A549 (cell line): Measurements from ENCODE around the gene CBLN1. TPM values are rescaled to one million over a fixed set of nuclear protein-coding genes. Genes with fewer than 3 reads are reported as not detected.

ENCODE experiments used
- ATAC-seq, 2 experiments: fragments of 200-7000 bp in 1 of 2; fragments of >200 bp in 1 of 2; cut with Nextera tagmentation in 1 of 2; cut with Tn5 transposase in 1 of 2; 3 replicates each; pipeline versions ENCODE4 v1.8.0 to v1.9.1; 2018 to 2020; ENCODE audit warnings: mild to moderate bottlenecking in 1 of 2, moderate library complexity in 1 of 2
- CTCF ChIA-PET: fragments of 300-600 bp; sonication (Branson Sonifier 250); formaldehyde crosslinking; extraction: SDS; loops from one replicate; lab custom pipeline; 2021; ENCODE audit warnings: antibody characterized with exemption, inconsistent platforms; lab: Yijun Ruan, JAX
- POLR2A ChIA-PET: fragments of 350-600 bp; formaldehyde crosslinking; extraction: SDS; loops from one replicate; lab custom pipeline; 2021; ENCODE audit warnings: antibody characterized with exemption, inconsistent platforms; lab: Yijun Ruan, JAX
- DNase-seq, 2 experiments: peaks; one replicate each; pipeline versions ENCODE4 v3.0.0 to v3.0.0-alpha.2; 2011 to 2016; ENCODE audit warnings: low read depth in 1 of 2, low spot score in 1 of 2
- FAIRE-seq: peaks from 2 replicates; lab custom pipeline; 2011; peaks lifted over from hg19 to GRCh38; lab: Jason Lieb, UNC
- H3K27ac ChIP-seq, 2 experiments: fragments of >200 bp; sonication (Bioruptor Twin); formaldehyde crosslinking; 3 replicates each; pipeline ENCODE4 v1.5.1; 2016 to 2017
- H3K4me1 ChIP-seq: fragments of >200 bp; sonication (Bioruptor Twin); formaldehyde crosslinking; 3 replicates; pipeline ENCODE4 v1.6.1; 2016
- H3K4me2 ChIP-seq: fragments of >200 bp; sonication (Bioruptor Twin); formaldehyde crosslinking; 3 replicates; pipeline ENCODE4 v1.6.1; 2016
- H3K4me3 ChIP-seq: fragments of >200 bp; sonication (Bioruptor Twin); formaldehyde crosslinking; 3 replicates; pipeline ENCODE4 v1.5.1; 2016
- H3K9me3 ChIP-seq: fragments of >200 bp; sonication (Bioruptor Twin); formaldehyde crosslinking; 3 replicates; pipeline ENCODE4 v1.6.1; 2016
- CBX8 ChIP-seq: fragments of 200-600 bp; sonication (generic); IDR thresholded peaks from 2 replicates; pipeline ENCODE4 v1.6.1; 2016
- CEBPB ChIP-seq, 2 experiments: fragments of >200 bp in 1 of 2; sonication (Bioruptor Twin) in 1 of 2; formaldehyde crosslinking in 1 of 2; IDR thresholded peaks; 2 replicates each; pipeline ENCODE4 v1.6.1; 2012 to 2016
- EHMT2 ChIP-seq: fragments of 200-600 bp; sonication (generic); IDR thresholded peaks from 2 replicates; pipeline ENCODE4 v1.6.1; 2016; ENCODE audit warnings: antibody characterized with exemption, low read depth, mild to moderate bottlenecking, moderate library complexity
- HDAC2 ChIP-seq: fragments of 200-600 bp; sonication (generic); IDR thresholded peaks from 2 replicates; pipeline ENCODE4 v1.6.1; 2016
- HEYL ChIP-seq: fragments of 250-450 bp; sonication (Bioruptor Pico); IDR thresholded peaks from 2 replicates; pipeline ENCODE4 v1.8.0; 2021; ENCODE audit warnings: mild to moderate bottlenecking, moderate library complexity
- HOXA7 ChIP-seq: fragments of 250-450 bp; sonication (Bioruptor Pico); IDR thresholded peaks from 2 replicates; pipeline ENCODE4 v1.5.0; 2020; ENCODE audit warnings: mild to moderate bottlenecking, moderate library complexity
- HOXB13 ChIP-seq: fragments of 250-450 bp; sonication (Bioruptor Pico); IDR thresholded peaks from 2 replicates; pipeline ENCODE4 v1.5.0; 2020; ENCODE audit warnings: low read depth, mild to moderate bottlenecking, moderate library complexity
- JUN ChIP-seq, 2 experiments: fragments of >200 bp; sonication (Bioruptor Twin); formaldehyde crosslinking; IDR thresholded peaks; 2 replicates in 1 of 2; 3 replicates in 1 of 2; pipeline ENCODE4 v1.6.1; 2016 to 2017
- MAFK ChIP-seq: fragments of 450-650 bp; IDR thresholded peaks from 2 replicates; pipeline ENCODE4 v1.6.1; 2014; ENCODE audit not compliant: partially characterized antibody
- MAZ ChIP-seq: fragments of 150-350 bp; IDR thresholded peaks from 2 replicates; pipeline ENCODE4 v1.6.1; 2014; ENCODE audit warnings: antibody characterized with exemption, low read depth, low read length, borderline replicate concordance
- NR3C1 ChIP-seq: fragments of >200 bp; sonication (Bioruptor Twin); formaldehyde crosslinking; IDR thresholded peaks from 3 replicates; pipeline ENCODE4 v1.6.1; 2017
- PHF8 ChIP-seq: fragments of 200-600 bp; sonication (generic); IDR thresholded peaks from 2 replicates; pipeline ENCODE4 v1.6.1; 2016; ENCODE audit warnings: low read depth, mild to moderate bottlenecking, antibody characterized with exemption, moderate library complexity, borderline replicate concordance
- POLR2A ChIP-seq: IDR thresholded peaks from 2 replicates; pipeline ENCODE4 v1.6.1; 2012; ENCODE audit warnings: mild to moderate bottlenecking, low read length
- POLR2AphosphoS2 ChIP-seq: conservative IDR thresholded peaks from 2 replicates; pipeline ENCODE4 v1.6.1; 2012; ENCODE audit warnings: low read length, improper control_type of control experiment, inconsistent platforms
- RARB ChIP-seq: fragments of 250-450 bp; sonication (Bioruptor Pico); IDR thresholded peaks from 2 replicates; pipeline ENCODE4 v1.8.0; 2021; ENCODE audit warnings: mild to moderate bottlenecking, moderate library complexity
- RFX5 ChIP-seq: fragments of 450-650 bp; IDR thresholded peaks from 2 replicates; pipeline ENCODE4 v1.7.1; 2014; ENCODE audit warnings: antibody characterized with exemption, mild to moderate bottlenecking, moderate library complexity
- SMC3 ChIP-seq: fragments of >200 bp; sonication (Bioruptor Twin); formaldehyde crosslinking; IDR thresholded peaks from 3 replicates; pipeline ENCODE4 v1.6.1; 2018; ENCODE audit warnings: inconsistent platforms
- TP53 ChIP-seq: fragments of 250-450 bp; sonication (Bioruptor Pico); IDR thresholded peaks from 2 replicates; pipeline ENCODE4 v1.5.0; 2021; ENCODE audit warnings: mild to moderate bottlenecking, moderate library complexity
- ZFP36 ChIP-seq: fragments of 450-650 bp; IDR thresholded peaks from 2 replicates; pipeline ENCODE4 v1.6.1; 2014; ENCODE audit warnings: borderline replicate concordance; ENCODE audit not compliant: partially characterized antibody
- WGBS: methylation state at CpG from one replicate; pipeline ENCODE4 v1.1.6; 2017; ENCODE audit errors: missing lambda C conversion rate; 5-methylcytosine and 5-hydroxymethylcytosine counted together
- polyA plus RNA-seq, 4 experiments: library from polyadenylated mRNA; depleted of rRNA in 3 of 4; stranded (reverse); fragments of >200 nt; fragmentation: RNase III in 1 of 4; extraction: RNeasy Plus Mini Kit Qiagen cat#74134 plus additional on column Dnase treatment in 1 of 4; gene quantifications; 2 replicates in 3 of 4; 3 replicates in 1 of 4; pipeline ENCODE4 v1.2.3, GENCODE V29; 2011 to 2017
- TF ChIP-seq, protein P1 (sequence below): fragments of 250-450 bp; sonication (Bioruptor Pico); IDR thresholded peaks from 2 replicates; pipeline ENCODE4 v1.5.0; 2021; ENCODE audit warnings: mild to moderate bottlenecking, moderate library complexity, borderline replicate concordance
- TF ChIP-seq, protein P2 (sequence below): fragments of >200 bp; sonication (Bioruptor Twin); formaldehyde crosslinking; IDR thresholded peaks from 3 replicates; pipeline ENCODE4 v1.5.1; 2016

Gene CBLN1
- polyA plus RNA-seq, 2 of the 4 experiments (the other 2 are of a cell fraction) = 0.04 TPM; not detected in 1

DNA sequence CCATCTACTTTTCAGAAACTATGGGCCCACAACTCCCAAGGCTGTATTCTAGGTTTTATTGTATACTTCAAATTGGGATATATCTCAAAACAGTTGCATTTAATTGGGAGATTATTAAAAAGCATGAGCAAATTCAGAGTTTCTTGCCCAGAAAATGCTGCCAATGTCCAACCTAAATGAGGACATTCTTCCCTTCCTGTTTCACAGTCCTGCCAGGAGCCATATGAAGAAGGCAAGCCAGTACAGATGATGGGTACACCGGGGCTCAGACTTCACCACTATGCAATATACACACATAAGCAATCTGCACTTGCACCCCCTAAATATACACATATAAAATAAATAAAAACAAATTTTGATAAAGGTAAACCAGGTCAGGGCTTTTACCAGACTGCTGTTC, 34.0 kb upstream of the CBLN1 start:
- ATAC-seq = no peak
- H3K4me1 ChIP-seq = no peaks in the 10 kb centered on the region

DNA sequence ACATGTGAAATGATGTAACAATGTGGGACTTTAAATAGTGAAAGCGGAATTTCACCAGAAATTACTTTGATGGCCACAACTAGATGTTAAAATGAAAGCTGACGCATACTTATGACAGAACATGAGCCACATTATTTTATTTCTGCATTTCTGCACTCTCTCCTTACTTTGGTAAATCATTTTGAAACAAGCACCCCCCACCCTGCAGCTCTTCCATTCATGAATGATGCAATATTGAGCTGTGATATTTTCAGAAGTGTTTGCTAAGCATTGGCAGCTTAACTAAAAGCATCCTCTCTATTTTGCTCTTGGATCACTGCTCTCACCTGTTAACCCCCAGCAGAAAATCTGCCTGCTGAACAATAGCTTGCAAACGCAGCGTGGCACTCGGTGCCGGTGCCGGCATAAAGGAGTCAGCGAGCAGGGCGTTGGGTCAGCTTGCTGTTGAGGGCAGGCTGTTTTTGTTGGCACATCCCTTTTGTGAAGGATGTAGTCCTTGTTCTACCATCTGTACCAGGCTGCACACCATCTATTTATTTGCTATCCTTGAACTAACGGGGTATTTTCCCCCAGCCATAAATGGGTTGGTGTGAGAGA, 30.8 kb upstream of the CBLN1 start:
- POLR2A ChIA-PET = no interaction called here
- Histone ChIP-seq H3K4me3 (no peak overlapping the region), H3K27ac (no peak overlapping the region), H3K4me2 (no peak overlapping the region), H3K9me3 (no peaks in the 10 kb centered on the region), H3K4me1 (no peaks in the 10 kb centered on the region)
- 17% methylated on average over 10 of the region's 10 CpGs for WGBS
- FAIRE-seq (no peak), DNase-seq (no peak), ATAC-seq (no peak)
- CTCF ChIA-PET = interaction anchor here (1.2 kb wide), 1 partner anchor 37 kb away, joined by 4 read pairs; no protein-coding TSS in a partner anchor
- TF ChIP-seq HOXA7 (CRISPR knock-in tag) (no peak), POLR2A (no peak), EHMT2 (no peak), TP53 (CRISPR knock-in tag) (no peak), CBX8 (no peak), PHF8 (no peak), MAZ (no peak), MAFK (no peak), HEYL (CRISPR knock-in tag) (no peak), JUN (IDR thresholded peaks at IDR 0.05) (no peak), ZFP36 (no peak), SMC3 (no peak), HDAC2 (no peak), CEBPB (IDR thresholded peaks at IDR 0.05) (no peak), RFX5 (no peak)
- TF ChIP-seq, protein P1, sequence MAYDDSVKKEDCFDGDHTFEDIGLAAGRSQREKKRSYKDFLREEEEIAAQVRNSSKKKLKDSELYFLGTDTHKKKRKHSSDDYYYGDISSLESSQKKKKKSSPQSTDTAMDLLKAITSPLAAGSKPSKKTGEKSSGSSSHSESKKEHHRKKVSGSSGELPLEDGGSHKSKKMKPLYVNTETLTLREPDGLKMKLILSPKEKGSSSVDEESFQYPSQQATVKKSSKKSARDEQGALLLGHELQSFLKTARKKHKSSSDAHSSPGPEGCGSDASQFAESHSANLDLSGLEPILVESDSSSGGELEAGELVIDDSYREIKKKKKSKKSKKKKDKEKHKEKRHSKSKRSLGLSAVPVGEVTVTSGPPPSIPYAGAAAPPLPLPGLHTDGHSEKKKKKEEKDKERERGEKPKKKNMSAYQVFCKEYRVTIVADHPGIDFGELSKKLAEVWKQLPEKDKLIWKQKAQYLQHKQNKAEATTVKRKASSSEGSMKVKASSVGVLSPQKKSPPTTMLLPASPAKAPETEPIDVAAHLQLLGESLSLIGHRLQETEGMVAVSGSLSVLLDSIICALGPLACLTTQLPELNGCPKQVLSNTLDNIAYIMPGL (CRISPR knock-in tag) = no peak

More for the DNA sequence above, 34.0 kb upstream of the CBLN1 start:
- TF ChIP-seq POLR2AphosphoS2 (no peak), NR3C1 (no peak), RARB (CRISPR knock-in tag) (no peak), CBX8 (no peak)
- 0% methylated on average over 1 of the region's 1 CpG for WGBS
- ChIA-PET POLR2A (no interaction called here), CTCF (interaction anchor here (0.8 kb wide), 1 partner anchor 92 kb away, joined by 3 read pairs; no protein-coding TSS in a partner anchor)
- Histone ChIP-seq H3K4me3 (no peak overlapping the region), H3K4me2 (no peak overlapping the region), H3K9me3 (no peaks in the 10 kb centered on the region), H3K27ac (no peak overlapping the region)
- DNase-seq (no peak), FAIRE-seq (no peak)

DNA sequence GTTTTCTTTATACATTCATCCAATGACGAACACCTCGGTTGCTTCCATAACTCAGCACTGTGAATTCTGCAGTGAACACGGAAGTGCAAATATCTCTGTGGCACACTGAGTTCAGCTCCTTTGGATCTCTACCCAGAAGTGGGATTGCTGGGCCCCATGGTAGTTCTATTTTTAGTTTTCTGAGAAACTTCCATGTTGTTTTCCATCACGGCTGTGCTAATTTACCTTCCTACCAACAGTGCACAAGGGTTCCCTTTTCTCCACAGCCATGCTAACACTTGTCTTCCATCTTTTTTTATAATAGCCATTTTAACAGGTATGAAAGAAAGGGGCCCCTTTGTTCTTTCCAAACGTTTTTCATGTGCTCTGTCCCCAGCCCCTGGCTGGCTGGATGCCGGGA, 30.2 kb upstream of the CBLN1 start:
- TF ChIP-seq HOXB13 (CRISPR knock-in tag) = no peak
- TF ChIP-seq, protein P2, sequence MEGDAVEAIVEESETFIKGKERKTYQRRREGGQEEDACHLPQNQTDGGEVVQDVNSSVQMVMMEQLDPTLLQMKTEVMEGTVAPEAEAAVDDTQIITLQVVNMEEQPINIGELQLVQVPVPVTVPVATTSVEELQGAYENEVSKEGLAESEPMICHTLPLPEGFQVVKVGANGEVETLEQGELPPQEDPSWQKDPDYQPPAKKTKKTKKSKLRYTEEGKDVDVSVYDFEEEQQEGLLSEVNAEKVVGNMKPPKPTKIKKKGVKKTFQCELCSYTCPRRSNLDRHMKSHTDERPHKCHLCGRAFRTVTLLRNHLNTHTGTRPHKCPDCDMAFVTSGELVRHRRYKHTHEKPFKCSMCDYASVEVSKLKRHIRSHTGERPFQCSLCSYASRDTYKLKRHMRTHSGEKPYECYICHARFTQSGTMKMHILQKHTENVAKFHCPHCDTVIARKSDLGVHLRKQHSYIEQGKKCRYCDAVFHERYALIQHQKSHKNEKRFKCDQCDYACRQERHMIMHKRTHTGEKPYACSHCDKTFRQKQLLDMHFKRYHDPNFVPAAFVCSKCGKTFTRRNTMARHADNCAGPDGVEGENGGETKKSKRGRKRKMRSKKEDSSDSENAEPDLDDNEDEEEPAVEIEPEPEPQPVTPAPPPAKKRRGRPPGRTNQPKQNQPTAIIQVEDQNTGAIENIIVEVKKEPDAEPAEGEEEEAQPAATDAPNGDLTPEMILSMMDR = no peak
- H3K4me2 ChIP-seq = no peak overlapping the region
- DNase-seq (no peak), ATAC-seq (no peak), FAIRE-seq (no peak)
- H3K27ac ChIP-seq = no peak overlapping the region
- 31% methylated on average over 6 of the region's 6 CpGs for WGBS
- POLR2A ChIA-PET = no interaction called here
- CTCF ChIA-PET = no interaction called here
- no peak overlapping the region for H3K4me3 ChIP-seq
- no peaks in the 10 kb centered on the region for H3K4me1 ChIP-seq
- H3K9me3 ChIP-seq = no peaks in the 10 kb centered on the region
